Epithelial cell of proximal tubule (primary cell): ENCODE results near the gene MAP3K20. TPM values are rescaled to one million over a fixed set of nuclear protein-coding genes. Genes with fewer than 3 reads are reported as not detected.
A peak's percentile ranks its signal among the peaks of the same experiment; 100 is the strongest.

Experiments used
- DNase-seq: peaks from one replicate; pipeline ENCODE4 v3.0.0-alpha.2; 2011; ENCODE audit warnings: low read depth
- H3K4me3 ChIP-seq: 2 replicates; pipeline ENCODE4 v1.5.1; 2011; ENCODE audit warnings: low read depth, mild to moderate bottlenecking, low read length
- total RNA-seq: library from RNA; depleted of rRNA; stranded (reverse); fragments of >200 nt; gene quantifications from 2 replicates; pipeline ENCODE4 v1.2.3, GENCODE V29; 2015
- TF ChIP-seq, protein P1 (sequence below): conservative IDR thresholded peaks from 2 replicates; pipeline ENCODE4 v1.5.1; 2012; ENCODE audit warnings: low read depth, mild to moderate bottlenecking, low read length

The MAP3K20 gene
- total RNA-seq, 1 donor from 2014 or later = 19.4 TPM

DNA sequence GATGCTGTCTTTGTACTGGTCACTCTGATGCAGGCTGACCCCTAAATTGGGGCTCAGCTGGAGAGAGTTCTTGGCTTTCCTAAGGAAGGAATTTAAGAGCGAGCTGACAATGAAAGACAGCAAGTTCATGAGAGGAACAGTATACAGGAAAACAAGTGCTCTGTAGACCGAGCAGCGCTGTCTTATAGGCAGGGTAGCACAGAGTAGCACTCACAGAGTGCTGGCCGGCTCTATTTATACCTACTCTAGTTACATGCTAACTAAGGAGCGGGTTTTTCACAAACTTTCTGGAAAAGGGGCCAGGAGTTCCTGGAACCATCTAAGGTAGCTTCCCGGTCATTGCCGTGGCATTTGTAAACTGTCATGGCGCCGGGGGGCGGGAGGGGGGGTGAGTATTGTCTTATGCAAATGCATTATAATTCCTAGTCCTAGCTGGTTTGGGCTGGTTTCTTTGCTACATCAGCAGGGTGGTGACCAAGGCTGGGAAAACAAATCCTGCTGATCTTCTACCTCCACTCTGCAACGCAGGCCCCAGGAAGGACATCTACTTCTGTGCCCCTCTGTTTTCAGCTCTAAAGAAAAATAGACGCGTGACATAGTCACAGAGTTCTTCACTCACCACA is 31.6 kb upstream of the MAP3K20 start:
- TF ChIP-seq, protein P1, sequence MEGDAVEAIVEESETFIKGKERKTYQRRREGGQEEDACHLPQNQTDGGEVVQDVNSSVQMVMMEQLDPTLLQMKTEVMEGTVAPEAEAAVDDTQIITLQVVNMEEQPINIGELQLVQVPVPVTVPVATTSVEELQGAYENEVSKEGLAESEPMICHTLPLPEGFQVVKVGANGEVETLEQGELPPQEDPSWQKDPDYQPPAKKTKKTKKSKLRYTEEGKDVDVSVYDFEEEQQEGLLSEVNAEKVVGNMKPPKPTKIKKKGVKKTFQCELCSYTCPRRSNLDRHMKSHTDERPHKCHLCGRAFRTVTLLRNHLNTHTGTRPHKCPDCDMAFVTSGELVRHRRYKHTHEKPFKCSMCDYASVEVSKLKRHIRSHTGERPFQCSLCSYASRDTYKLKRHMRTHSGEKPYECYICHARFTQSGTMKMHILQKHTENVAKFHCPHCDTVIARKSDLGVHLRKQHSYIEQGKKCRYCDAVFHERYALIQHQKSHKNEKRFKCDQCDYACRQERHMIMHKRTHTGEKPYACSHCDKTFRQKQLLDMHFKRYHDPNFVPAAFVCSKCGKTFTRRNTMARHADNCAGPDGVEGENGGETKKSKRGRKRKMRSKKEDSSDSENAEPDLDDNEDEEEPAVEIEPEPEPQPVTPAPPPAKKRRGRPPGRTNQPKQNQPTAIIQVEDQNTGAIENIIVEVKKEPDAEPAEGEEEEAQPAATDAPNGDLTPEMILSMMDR = no peak
- no peak for DNase-seq
- H3K4me3 ChIP-seq = no peak overlapping the region

DNA sequence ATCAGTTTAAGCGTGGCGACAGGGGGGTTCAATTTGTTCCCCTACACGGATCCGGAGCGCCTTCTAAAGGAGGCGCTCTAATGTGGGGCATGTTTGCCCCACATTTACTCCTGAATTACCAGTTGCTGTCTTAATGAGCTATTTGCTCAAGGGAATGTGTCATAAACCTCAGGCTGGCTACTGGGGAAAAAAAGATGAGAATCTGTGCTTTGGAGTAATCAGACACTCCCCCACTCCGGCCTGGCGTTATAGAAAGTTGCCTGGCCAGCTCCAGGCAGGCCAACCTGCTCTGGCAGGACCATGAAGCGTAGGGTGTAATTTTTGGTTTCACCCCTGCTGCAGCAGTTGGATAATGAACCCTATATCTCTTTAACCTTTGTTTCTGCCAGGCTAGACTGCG is 31.0 kb upstream of the MAP3K20 start:
- no peak for DNase-seq
- H3K4me3 ChIP-seq = no peak overlapping the region
- TF ChIP-seq, protein P1 = no peak

DNA sequence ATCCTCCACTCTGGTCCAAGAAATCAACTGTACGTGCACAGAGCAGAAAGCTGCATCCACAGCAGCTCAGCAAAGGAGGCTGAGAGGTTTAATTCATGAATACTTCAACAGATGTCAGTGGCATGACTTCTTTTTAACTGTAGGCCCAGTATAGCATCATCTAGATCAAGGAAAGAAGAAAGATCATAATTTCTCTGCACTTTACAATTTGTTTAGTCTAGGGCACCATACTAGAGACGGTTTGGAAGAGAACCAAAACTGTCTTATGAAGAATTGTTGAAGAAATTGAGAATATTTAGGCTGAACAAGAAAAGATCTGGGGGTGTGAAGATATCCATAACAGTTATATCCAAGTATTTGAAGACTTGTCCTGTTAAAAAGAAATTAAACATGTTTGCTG is 30.5 kb upstream of the MAP3K20 start:
- no peak overlapping the region for H3K4me3 ChIP-seq
- TF ChIP-seq, protein P1 = no peak
- no peak for DNase-seq

DNA sequence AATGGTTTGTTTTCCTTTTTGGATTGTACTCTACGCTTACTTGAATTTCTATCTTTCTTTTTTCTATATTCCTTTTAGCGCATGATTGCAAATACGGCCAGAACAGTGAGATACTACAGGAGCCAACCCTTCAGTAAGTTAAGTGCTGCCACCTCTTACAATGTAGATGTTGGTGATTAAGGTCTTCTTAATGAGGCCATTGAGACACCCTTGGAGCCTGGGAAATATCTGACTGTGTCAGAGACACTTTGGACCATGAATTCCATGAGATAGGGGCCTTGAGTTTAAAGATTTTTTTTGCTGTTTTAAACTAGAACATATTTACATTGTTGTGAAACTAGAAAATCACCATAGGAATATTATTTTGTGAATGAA is 27.1 kb upstream of the MAP3K20 start:
- H3K4me3 ChIP-seq = no peak overlapping the region
- TF ChIP-seq, protein P1 = no peak
- DNase-seq = no peak

DNA sequence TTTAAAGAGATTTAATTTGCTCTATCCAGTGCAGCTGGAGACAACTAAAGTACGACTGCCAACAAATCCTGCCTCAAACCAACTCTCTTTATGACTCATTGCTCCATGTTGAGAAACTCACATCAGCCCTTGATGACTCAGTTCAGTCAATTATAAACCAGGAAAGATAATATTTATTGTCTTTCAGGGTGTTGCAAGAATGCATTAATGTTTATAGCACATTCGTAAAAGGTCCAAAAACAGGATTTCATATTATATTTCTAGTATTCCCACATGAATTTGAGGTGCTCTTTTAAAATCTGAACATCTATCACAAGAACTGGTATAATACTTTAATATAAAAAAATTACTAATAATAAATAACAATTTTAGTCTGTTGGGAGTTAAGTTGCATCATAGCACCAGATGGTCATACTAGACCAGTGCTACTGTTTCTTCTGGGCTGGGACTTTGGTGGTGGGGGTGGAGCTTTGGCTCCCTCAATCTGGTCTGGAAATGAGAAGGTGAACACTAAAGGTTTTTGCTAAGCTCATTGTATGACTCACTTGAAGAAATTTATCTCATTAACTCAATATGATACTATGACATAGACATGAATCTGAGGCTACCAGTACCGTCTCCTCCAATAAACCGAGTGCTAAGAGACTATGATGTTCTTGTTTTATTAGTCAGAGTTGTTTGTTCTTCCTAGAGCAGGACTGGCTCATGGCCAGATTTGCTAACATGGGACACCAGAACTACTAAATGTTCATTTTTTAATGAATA is 26.6 kb upstream of the MAP3K20 start:
- no peak overlapping the region for H3K4me3 ChIP-seq
- DNase-seq = peak; percentile 99
- TF ChIP-seq, protein P1 = no peak

DNA sequence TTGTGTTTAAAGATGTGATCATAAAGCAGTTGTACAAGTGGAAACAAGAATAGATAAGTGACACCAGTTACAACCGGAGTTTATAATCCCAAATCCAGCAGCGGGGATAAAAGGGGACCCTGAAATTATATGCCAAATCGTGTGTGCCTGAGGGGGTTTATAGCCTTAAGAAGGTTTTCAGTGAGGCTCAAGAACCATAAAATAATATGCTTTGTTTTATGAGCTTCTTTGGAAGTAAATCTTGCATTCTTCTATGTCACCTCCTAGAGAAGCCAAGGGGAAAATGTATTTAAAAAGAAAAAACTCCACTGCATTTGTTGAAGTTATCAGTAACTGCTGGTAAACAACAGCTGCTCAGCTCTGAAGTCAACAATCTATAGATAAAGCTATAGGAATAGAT is 25.8 kb upstream of the MAP3K20 start:
- no peak for DNase-seq
- no peak overlapping the region for H3K4me3 ChIP-seq
- TF ChIP-seq, protein P1 = no peak

DNA sequence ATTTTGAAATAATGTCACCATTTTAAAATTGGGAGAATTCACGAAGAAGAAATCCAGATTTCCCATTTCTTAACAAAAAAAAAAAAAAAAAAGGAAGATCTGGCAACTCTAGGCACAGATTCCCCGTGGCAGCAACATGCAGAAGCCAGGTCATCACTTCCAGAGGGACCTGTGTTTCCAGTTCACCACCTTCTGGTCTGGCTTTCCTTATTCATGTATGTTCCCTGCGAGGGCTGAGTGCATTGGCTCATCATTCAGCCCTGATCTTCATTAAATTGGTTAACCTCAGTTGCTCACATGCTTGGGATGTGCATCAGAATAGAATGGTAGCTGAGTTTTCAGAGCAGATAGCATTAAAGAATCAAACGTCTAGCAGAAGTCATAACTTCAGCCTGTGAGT is 25.0 kb upstream of the MAP3K20 start:
- TF ChIP-seq, protein P1 = no peak
- no peak for DNase-seq
- no peak overlapping the region for H3K4me3 ChIP-seq
